SW 1271 (cell line): Measurements from ENCODE around the gene OR1F1.
A peak's percentile ranks its signal among the peaks of the same experiment; 100 is the strongest.
"Not testable (repeated sequence)": the region's sequence is repeated elsewhere in the genome, so short reads cannot be mapped to it uniquely, and the experiment has no call there.

Source experiments
- DNase-seq, 2 experiments: peaks; one replicate each; lab custom pipeline; 2025; lab: John Stamatoyannopoulos, UW

Gene OR1F1

GRCh38 chr16:3173892-3174617 is 13.9 kb upstream of the OR1F1 start:
- no peak for DNase-seq

- DNase-seq: no peak
Measured at GRCh38 chr16:3174618-3175148, 13.3 kb upstream of the OR1F1 start.

GRCh38 chr16:3175157-3176093 is 12.6 kb upstream of the OR1F1 start:
- no peak for DNase-seq

- no peak for DNase-seq
Measured at GRCh38 chr16:3179651-3180050, 8.4 kb upstream of the OR1F1 start.

DNA sequence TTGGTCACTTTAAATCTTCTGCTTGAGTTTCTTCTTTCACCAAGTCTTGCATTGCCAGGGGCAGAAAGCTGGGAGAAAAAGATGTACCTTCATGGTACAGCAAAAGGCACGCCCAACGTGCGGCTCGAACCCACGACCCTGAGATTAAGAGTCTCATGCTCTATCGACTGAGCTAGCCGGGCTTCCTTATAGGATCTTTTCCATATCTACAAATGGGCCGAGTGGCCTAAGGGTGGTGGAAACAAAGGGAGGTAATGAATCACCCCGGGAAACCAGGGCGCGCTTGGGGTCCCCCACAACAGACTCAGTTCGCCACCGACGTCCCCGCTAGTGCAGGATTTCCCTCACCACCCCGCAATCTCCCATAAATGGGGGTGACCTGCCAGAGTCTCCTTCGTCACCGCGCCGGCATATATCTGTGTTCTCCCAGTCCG is 7.5 kb upstream of the OR1F1 start:
- DNase-seq: no peak

DNA sequence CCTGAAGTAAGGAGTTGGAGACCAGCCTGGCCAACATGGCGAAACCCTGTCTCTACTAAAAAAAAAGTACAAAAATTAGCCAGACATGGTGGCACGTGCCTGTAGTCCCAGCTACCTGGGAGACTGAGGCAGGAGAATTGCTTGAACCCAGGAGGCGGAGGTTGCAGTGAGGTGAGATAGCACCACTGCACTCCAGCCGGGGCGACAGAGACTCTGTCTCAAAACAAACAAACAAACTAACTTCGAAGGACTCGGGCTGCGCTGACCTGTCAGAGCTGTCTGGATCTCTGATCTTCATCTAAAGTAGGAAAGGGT is 5.8 kb upstream of the OR1F1 start:
- DNase-seq: not testable (repeated sequence)

GRCh38 chr16:3182608-3183444 is 5.2 kb upstream of the OR1F1 start:
- DNase-seq: peak; percentile 43 to 61

- no peak for DNase-seq
Measured at GRCh38 chr16:3183445-3184139, 4.4 kb upstream of the OR1F1 start.

DNA sequence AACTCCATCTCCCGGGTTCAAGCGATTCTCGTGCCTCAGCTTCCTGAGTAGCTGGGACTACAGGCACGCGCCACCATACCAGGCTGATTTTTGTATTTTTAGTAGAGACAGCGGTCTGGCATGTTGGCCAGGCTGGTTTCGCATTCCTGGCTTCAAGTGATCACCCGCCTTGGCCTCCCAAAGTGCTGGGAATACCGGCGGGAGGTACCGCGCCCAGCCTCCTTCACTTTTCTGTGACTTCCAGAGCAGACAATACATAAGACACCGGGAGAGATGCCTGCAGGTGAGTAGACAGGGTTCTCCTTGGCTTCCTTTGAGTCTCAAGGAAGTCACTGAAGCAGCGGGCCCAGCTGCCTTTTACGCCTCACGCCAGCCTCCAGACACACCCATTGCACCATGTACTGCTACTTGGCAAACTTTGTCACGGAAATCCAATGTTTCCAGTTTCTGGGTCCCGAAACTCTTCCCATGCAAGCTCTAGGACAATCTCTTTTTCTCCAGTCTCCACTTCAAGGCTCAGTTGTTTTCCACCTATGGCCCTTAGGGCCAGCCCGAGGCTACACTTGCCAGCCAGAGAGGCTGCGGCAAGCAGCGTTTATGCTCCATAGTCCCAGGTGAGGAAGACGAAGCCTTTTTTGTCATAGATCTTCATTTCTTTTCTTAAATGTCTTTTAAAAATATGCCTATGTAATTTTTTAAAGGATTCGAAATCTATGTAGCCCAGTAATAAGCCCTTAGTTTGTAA is 886 bp upstream of the OR1F1 start:
- no peak for DNase-seq

DNA sequence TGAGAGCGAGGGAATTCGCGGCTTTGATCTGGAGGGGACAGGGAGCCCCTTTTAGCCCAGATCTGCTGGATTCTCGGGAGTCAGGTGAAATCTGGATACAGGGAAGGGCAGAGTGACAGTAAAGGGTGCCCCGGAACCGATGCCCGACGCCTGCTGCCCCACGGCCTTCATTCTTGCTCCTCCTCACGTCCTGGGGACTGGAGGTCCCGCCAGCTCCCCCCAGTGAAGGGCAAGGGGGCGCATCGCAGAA is 596 bp downstream of the OR1F1 start:
- DNase-seq: no peak

DNA sequence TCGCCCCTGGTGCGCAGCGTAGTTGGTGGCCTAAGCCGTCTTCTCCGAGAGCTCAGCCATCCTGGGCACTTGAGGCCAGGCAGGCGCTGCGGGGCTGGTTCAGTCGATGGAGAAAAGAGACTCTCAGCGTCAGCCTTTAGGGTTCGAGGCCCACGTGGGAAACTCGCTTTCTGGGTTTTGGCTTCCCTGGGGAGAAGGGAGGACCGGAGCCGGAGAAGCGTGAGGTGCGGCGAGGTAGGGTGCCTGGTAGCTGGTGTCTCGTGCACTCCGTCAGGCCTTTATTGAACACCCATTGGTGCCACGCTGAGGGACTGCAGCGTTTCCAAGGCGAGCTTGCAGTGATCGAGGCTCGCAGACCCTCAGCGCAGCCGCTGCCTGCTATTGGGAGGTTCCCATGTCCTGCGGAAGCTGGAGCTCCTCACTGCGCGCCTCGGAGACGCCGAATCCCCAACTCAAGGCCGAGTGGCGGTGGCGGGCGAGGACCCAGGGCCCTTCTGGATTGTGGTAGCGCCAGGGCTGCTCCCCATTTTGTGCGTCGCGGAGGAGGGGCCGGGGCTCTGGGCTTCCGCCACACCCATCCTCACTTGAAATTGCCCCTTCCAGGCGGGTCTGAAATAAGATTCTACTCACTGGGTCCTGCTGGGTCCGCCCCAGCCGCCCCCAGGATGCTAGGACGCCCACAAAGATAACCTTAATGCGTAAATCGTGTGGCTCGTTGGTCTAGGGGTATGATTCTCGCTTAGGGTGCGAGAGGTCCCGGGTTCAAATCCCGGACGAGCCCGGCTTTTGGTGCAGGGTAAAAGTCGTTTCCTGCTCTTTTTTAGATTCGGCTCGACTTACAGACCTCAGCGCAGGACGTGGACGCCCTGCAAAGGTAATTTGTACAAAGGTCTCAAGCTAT is 1.2 kb downstream of the OR1F1 start:
- DNase-seq: no peak

- DNase-seq: no peak
Measured at GRCh38 chr16:3189869-3190268, 1.9 kb downstream of the OR1F1 start.

GRCh38 chr16:3190949-3191353 is 2.9 kb downstream of the OR1F1 start:
- DNase-seq: no peak

- DNase-seq: no peak
Measured at GRCh38 chr16:3192476-3193019, 4.5 kb downstream of the OR1F1 start.

DNA sequence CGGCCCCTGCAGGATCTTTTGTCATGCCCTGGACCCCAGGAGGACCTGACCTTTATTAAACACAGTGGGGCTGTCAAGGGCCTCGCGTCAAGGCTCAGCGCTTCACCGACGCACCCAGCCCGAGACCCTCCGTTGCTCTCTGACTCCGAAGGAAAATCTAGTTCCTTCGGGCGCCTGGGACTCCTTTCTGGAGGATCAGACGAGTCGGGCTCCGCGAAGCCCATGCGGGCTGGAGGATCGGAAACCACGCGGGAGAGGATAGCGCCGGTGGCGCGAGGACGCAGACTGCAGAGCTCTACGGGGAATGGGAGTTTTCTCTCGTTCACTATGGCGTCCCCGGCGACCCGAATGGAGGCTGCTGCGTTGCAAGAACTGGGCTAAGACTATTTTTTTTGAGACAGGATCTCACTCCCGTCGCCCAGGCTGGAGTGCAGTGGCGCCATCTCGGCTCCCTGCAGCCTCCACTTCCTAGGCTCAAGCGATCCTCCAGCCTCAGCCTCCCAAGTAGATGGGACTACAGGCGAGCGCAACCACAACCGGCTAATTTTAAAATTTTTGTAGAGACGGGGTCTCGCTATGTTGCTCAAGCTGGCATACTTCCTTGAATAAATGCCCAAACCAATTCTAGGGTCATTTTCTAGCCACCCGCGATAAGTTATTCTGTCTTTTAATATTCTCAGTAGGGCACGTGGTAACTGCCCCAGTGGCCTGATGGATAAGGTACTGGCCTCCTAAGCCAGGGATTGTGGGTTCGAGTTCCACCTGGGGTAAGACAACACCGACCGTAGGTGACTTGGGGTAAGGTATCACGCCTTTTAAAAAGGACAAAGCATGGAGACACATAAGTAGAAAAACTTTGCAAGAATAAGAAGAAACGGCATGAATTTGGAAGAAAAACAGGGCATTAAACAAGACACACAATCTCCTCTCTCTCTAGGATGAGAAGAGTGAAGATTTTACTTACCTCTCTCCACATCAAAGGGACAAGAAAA is 5.5 kb downstream of the OR1F1 start:
- no peak for DNase-seq

GRCh38 chr16:3194792-3195191 is 6.8 kb downstream of the OR1F1 start:
- no peak for DNase-seq

GRCh38 chr16:3195975-3196374 is 8.0 kb downstream of the OR1F1 start:
- DNase-seq: no peak

GRCh38 chr16:3197694-3198333 is 9.8 kb downstream of the OR1F1 start:
- DNase-seq: not testable (repeated sequence)
